Calu3 (cell line): ENCODE results near the gene RIF1. TPM values are rescaled to one million over a fixed set of nuclear protein-coding genes. Genes with fewer than 3 reads are reported as not detected.

ENCODE experiments used
- BruUV-seq: library from RNA; stranded (reverse); fragments of 400-500 nt; replicated peaks from 2 replicates; lab custom pipeline; 2021; lab: Mats Ljungman, UMichigan
- CTCF ChIA-PET: fragments of 300-600 bp; sonication (Branson Sonifier 250); formaldehyde crosslinking; loops from one replicate; lab custom pipeline; 2022; ENCODE audit warnings: antibody characterized with exemption; lab: Charles Lee
- DNase-seq: peaks from one replicate; pipeline ENCODE4 v3.0.0; 2022
- H3K27ac Mint-ChIP-seq: one replicate; pipeline ENCODE4 v1.8.0; 2022; ENCODE audit warnings: mixed read lengths; ENCODE audit not compliant: unreplicated experiment
- H3K27me3 Mint-ChIP-seq: one replicate; pipeline ENCODE4 v1.8.0; 2022; ENCODE audit warnings: mixed read lengths; ENCODE audit not compliant: unreplicated experiment
- H3K36me3 Mint-ChIP-seq: one replicate; pipeline ENCODE4 v1.8.0; 2022; ENCODE audit warnings: mild to moderate bottlenecking, moderate library complexity, mixed read lengths; ENCODE audit not compliant: insufficient read depth, unreplicated experiment
- H3K4me1 Mint-ChIP-seq: one replicate; pipeline ENCODE4 v1.8.0; 2022; ENCODE audit warnings: mild to moderate bottlenecking, low read depth, mixed read lengths; ENCODE audit not compliant: unreplicated experiment
- H3K4me3 Mint-ChIP-seq: one replicate; pipeline ENCODE4 v1.8.0; 2022; ENCODE audit warnings: mild to moderate bottlenecking, low read depth, moderate library complexity, mixed read lengths; ENCODE audit not compliant: unreplicated experiment
- H3K9me3 Mint-ChIP-seq: one replicate; pipeline ENCODE4 v1.8.0; 2022; ENCODE audit warnings: low read depth, mixed read lengths; ENCODE audit not compliant: unreplicated experiment
- CTCF ChIP-seq: fragments of 200-600 bp; IDR thresholded peaks from one replicate; pipeline ENCODE4 v1.8.0; 2022; ENCODE audit warnings: antibody characterized with exemption; ENCODE audit not compliant: unreplicated experiment
- intact Hi-C: fragments of 100-400 bp; cut with micrococcal nuclease; formaldehyde crosslinking; loops from one replicate; pipeline ENCODE4 v1.10.0; 2022; ENCODE audit not compliant: unreplicated experiment
- total RNA-seq: library from RNA; stranded (reverse); gene quantifications from 2 replicates; pipeline ENCODE4 v1.2.3, GENCODE V29; 2022

RIF1 gene
- total RNA-seq, 1 experiment from 2014 or later, result 78.1 TPM

GRCh38 chr2:151506170-151506569, 96.5 kb downstream of the RIF1 start:
- intact Hi-C loops, result no loop called here
- Mint-ChIP-seq H3K27ac (no peak overlapping the region), H3K9me3 (no peaks in the 10 kb centered on the region), H3K4me1 (no peaks in the 10 kb centered on the region), H3K36me3 (no peaks in the 10 kb centered on the region), H3K4me3 (no peak overlapping the region), H3K27me3 (no peaks in the 10 kb centered on the region)
- DNase-seq, result no peak
- no TSS peak for BruUV-seq
- CTCF ChIA-PET, result no interaction called here
- no peak for TF ChIP-seq CTCF

- no peak overlapping the region for H3K4me3 Mint-ChIP-seq
- no TSS peak for BruUV-seq
- no peaks in the 10 kb centered on the region for H3K27me3 Mint-ChIP-seq
- intact Hi-C loops, result no loop called here
- no peaks in the 10 kb centered on the region for H3K4me1 Mint-ChIP-seq
- DNase-seq, result no peak
- TF ChIP-seq CTCF, result no peak
- H3K36me3 Mint-ChIP-seq, result no peaks in the 10 kb centered on the region
- no peaks in the 10 kb centered on the region for H3K9me3 Mint-ChIP-seq
- H3K27ac Mint-ChIP-seq, result no peak overlapping the region
- CTCF ChIA-PET, result no interaction called here
Measured at GRCh38 chr2:151508519-151508918, 98.8 kb downstream of the RIF1 start.

GRCh38 chr2:151518802-151519201, 109.1 kb downstream of the RIF1 start:
- intact Hi-C loops, result no loop called here
- H3K4me3 Mint-ChIP-seq, result no peak overlapping the region
- no peak overlapping the region for H3K27ac Mint-ChIP-seq
- H3K36me3 Mint-ChIP-seq, result peaks cover 4% of the 10 kb centered on the region
- no peaks in the 10 kb centered on the region for H3K4me1 Mint-ChIP-seq
- DNase-seq, result no peak
- BruUV-seq, result no TSS peak
- no peaks in the 10 kb centered on the region for H3K9me3 Mint-ChIP-seq
- CTCF ChIA-PET, result no interaction called here
- TF ChIP-seq CTCF, result no peak
- no peaks in the 10 kb centered on the region for H3K27me3 Mint-ChIP-seq

GRCh38 chr2:151520976-151521375, 111.3 kb downstream of the RIF1 start:
- intact Hi-C loops, result no loop called here
- H3K4me1 Mint-ChIP-seq, result no peaks in the 10 kb centered on the region
- no peak overlapping the region for H3K27ac Mint-ChIP-seq
- no peaks in the 10 kb centered on the region for H3K9me3 Mint-ChIP-seq
- no peaks in the 10 kb centered on the region for H3K27me3 Mint-ChIP-seq
- no peak for TF ChIP-seq CTCF
- H3K4me3 Mint-ChIP-seq, result no peak overlapping the region
- CTCF ChIA-PET, result no interaction called here
- BruUV-seq, result no TSS peak
- DNase-seq, result no peak
- peaks cover 4% of the 10 kb centered on the region for H3K36me3 Mint-ChIP-seq
